Stimulated activated CD4-positive, alpha-beta T cell treated with anti-CD3 and anti-CD28 coated beads, Interleukin-12 subunit alpha, Interleukin-12 subunit beta, amount 100 ng/mL, for 4 hours (primary cell): ENCODE data around the gene PFKM.
A peak's percentile ranks its signal among the peaks of the same experiment; 100 is the strongest.
"Not testable (repeated sequence)": the region's sequence is repeated elsewhere in the genome, so short reads cannot be mapped to it uniquely, and the experiment has no call there.

Experiments used
- DNase-seq: peaks from one replicate; pipeline ENCODE4 v3.0.0-alpha.2; 2020

Gene PFKM

GRCh38 chr12:48119078-48119833, at the start of gene PFKM:
TSS of gene PFKM (plus strand) at chr12:48119364. CDS start at chr12:48122775, 3,411 bp downstream.
- DNase-seq, result peak; percentile 58

GRCh38 chr12:48070033-48070432, 49.1 kb upstream of the PFKM start:
- no peak for DNase-seq

GRCh38 chr12:48070731-48071130, 48.4 kb upstream of the PFKM start:
- no peak for DNase-seq

GRCh38 chr12:48071808-48072207, 47.4 kb upstream of the PFKM start:
- DNase-seq, result no peak

DNA sequence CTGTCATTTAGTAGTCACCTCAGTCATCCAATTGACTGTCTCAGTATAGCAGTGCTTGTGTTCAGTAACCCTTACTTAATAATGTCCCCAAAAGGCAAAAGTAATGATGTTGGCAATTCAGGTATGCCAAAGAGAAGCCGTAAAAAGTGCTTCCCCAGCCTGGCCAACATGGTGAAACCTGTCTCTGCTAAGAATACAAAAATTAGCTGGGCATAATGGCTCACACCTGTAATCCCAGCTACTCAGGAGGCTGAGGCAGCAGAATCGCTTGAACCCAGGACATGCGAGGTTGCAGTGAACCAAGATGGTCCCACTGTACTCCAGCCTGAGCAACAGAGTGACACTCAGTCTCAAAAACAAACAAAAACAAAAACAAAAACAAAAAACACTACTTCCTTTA, 46.9 kb upstream of the PFKM start:
- DNase-seq, result no peak

GRCh38 chr12:48074266-48074665, 44.9 kb upstream of the PFKM start:
- no peak for DNase-seq

GRCh38 chr12:48075832-48076231, 43.3 kb upstream of the PFKM start:
- no peak for DNase-seq

- no peak for DNase-seq
These were observed 42.1 kb upstream of the PFKM start for GRCh38 chr12:48077111-48077510.

DNA sequence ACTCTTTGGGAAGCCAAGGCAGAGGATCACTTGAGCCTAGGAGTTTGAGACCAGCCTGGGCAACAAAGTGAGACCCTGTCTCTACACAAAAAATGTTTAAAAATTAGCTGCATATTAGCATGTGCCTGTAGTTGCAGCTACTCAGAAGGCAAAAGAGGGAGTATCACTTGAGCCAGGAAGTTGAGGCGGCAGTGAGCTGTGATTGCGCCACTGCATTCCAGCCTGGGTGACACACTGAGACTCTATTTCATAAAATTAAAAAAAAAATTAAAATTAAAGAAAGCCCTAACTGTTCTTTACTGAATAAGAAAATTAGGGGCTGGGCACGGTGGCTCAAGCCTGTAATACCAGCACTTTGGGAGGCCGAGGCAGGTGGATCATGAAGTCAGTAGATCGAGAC, 40.3 kb upstream of the PFKM start:
- no peak for DNase-seq

DNA sequence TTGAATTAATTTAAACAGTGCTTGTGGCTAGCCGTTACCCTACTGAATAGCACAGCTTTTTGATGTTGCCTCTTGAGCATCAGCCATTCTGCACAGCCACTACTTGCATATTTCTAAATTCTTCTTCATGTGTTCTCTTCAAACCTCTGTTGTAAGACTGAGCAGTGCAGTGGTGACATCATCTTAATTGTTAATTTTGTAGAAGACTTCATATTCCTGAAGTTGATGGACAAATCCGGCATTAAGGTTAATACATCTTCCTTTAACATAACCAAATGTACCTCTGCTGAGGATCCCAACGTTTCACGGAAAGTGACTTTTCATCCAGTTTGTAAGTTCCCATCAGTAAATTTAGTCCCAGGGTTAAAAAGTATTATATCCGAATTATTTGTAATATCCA, 38.9 kb upstream of the PFKM start:
- no peak for DNase-seq

DNA sequence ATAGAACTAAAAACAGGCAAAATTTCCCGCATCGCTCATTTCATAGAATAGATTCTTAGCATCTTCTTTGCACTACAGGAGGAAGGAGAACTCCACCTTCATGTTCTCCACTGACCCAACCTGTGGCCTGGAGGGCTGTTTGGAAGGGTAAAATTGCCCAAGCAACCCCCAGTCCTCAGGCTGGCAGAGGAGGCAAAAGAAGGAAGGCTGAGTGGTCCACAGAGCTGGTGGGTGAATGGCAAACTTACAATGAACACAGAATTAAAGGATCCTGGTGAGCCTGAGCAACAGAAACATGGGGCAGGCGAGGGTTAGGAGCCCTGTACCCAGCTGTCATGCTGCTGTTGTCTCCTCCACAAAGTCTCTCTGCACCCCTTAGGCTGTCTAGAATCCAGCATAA, 38.3 kb upstream of the PFKM start:
- no peak for DNase-seq

GRCh38 chr12:48084066-48084465, 35.1 kb upstream of the PFKM start:
- DNase-seq, result no peak

GRCh38 chr12:48084841-48085460, 34.2 kb upstream of the PFKM start:
- DNase-seq, result no peak

DNA sequence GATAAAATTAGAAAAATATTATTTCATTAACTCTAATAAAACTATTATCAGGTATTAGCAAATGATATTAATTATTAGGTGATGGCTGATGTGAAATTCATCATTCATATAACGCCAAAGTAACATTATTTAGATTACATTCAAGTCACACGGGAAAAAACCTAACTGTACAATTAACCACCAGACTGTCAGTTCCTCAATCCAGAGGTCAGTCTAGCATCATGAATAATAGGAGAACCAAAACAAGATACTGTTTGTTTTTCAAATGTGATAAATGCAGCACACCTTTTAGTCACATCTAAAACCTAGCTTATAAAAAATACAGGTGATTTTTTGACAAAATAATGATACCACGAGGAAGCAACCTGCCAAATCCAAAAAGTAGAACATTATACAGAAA, 32.8 kb upstream of the PFKM start:
- DNase-seq, result no peak

GRCh38 chr12:48092611-48093010, 26.6 kb upstream of the PFKM start:
- no peak for DNase-seq

DNA sequence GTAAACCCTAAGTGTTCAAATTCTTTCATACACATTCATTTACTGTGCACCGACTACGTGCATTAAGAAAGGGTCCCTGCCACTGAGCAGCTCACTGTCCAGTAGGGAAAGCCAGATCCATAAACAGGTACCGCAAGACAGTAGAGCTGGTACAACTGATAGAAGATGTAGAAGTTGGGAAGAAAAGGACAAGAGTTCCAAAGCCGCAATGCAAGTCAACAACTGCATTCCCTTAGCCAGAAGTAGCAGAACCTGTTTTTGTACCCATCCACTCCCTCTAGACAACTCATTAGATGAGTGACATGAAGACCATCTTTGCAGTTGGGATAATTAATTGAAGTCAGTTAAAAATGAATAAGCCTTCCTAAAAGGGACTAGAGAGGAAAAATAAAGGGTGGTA, 14.6 kb upstream of the PFKM start:
- DNase-seq, result no peak

- peak; percentile 45 for DNase-seq
These were observed 13.8 kb upstream of the PFKM start for GRCh38 chr12:48105321-48105866.

DNA sequence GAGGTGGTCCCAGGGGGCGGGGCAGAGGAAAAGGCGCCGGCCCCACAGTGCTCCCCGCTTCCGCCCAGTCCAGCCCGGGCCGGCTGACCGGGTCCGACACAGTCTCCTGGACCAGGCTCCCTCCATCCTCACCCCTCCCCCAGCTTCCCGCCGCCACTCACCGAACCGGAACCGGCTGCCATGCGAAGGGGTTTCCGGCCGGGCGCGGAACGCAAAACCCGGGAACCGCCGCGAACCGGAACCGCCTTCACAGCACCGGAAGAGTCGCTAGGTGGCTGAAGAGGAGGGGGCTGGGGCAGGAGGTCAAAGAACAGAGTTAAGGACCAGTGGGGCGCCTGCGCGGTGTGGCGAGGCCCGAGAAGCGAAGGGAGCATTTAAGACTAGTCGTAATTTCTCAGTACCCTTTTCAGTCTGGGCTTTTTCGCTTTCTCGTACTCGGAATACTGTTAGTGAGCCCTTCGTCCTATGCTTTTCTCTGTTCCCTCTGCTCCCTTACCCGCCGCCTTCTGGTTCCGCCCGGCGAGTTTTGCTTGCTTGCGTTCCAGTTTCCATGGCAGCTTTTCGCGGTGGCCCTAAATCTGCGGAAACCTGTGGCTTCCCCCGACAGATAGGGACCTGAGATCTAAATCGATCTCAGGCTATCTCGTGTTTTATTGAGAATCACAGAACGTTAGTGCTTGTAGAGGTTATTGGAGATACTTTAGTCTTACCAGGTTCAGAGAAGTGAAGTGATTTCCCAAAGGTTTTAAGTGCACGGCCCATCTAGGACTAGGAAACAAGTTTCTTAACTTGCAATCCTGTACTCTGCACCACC, 13.1 kb upstream of the PFKM start, which contains the start of gene SENP1:
SENP1 (minus strand) TSS at position 213 of the 814 bp plus-strand sequence. CDS start 4,607 bp downstream, outside the sequence.
- peak; percentile 86 for DNase-seq

GRCh38 chr12:48106681-48107613, 12.2 kb upstream of the PFKM start:
- no peak for DNase-seq

DNA sequence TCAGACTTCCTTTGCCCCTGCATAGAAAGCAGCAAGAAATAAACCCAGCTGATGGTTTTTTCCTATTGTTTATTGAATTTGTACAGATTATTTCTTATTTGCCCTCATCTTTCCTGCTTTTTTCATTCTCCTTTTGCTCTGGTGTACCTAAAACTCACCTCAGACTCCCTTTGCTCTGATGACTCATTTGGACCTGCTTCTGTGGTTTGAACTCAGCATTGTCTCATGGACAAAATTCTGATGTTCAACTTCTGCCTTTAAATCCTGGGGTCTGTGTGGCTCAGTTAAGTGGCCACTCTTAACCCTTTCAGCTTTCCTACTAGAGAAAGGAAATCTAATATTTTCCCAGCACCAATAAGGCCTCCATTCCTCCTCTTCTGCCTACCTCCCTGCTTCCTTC, 9.7 kb upstream of the PFKM start:
- no peak for DNase-seq

GRCh38 chr12:48110691-48111311, 8.4 kb upstream of the PFKM start:
- no peak for DNase-seq

GRCh38 chr12:48111312-48111693, 7.9 kb upstream of the PFKM start:
- not testable (repeated sequence) for DNase-seq
